Tongue (tissue), 2 donors: ENCODE measurements around the gene GJA4. TPM values are rescaled to one million over a fixed set of nuclear protein-coding genes. Genes with fewer than 3 reads are reported as not detected.
A peak's percentile ranks its signal among the peaks of the same experiment; 100 is the strongest.
"Not testable (repeated sequence)": the region's sequence is repeated elsewhere in the genome, so short reads cannot be mapped to it uniquely, and the experiment has no call there.

Source experiments
- DNase-seq: peaks from one replicate; pipeline ENCODE4 v3.0.0-alpha.2; 2015
- total RNA-seq: library from RNA; depleted of rRNA; stranded (reverse); fragments of >200 nt; gene quantifications from one replicate; pipeline ENCODE4 v1.2.3, GENCODE V29; 2014

GJA4 gene
- total RNA-seq, 1 donor from 2014 or later: 25.8 TPM

DNA sequence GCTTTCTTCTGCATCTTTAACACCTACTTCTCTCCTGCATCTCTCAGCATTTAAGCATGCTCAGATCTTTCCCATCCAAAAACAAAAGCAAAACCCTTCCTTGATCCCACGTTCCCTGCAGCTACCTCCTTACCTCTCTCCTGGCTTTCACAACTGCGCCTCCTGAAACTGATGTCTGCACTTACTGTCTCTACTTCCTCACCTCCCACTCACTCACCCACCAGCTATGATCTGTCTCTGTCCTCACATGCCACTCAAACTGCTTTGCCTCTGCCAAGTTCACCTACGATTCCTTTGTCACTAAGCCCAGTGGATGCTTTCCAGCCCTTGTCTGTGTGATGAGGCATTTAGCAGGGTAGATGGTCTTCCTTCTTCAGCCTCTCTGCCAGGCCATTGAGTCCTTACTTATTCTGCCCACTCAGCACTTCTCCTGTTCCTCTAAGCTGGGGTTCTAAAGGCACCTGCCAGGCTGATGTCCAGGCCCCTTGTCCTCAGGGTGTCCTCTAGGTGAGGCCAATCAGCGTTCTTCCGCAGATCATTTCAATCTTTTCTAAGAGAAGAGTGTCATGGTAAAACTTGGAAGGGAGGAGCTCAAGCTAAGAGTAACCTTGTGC, 21.8 kb upstream of the GJA4 start:
- no peak for DNase-seq

DNA sequence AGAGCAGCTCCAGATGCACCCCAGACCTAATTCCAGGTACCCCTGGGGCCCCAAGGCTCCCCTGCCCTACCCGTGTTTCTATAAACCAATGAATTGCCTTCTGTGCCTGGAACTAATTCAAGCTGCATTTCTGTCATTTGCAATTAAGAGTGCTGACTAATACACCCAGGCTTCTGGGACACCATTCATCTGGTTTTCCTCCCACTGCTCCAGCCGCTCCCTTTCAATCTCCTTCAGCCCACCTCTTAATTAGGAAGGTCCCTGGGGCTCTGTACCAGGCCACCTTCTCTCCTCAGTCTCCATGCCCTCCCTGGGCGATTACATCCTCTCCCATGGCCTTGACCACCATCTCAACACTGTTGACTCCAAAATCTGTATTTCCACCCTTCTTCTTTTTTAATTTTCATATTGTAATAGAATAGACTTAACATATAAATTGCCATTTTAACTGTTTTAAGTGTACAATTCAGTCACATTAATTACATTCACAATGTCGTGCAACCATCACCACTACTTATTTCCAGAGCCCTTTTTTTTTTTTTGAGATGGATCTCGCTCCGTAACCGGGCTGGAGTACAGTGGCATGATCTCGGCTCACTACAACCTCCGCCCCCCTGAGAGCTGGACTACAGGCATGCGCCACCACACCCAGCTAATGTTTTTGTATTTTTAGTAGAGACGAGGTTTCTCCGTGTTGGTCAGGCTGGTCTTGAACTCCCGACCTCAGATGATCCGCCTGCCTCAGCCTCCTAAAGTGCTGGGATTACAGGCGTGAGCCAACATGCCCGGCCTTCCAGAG, 21.0 kb upstream of the GJA4 start:
- no peak for DNase-seq

DNA sequence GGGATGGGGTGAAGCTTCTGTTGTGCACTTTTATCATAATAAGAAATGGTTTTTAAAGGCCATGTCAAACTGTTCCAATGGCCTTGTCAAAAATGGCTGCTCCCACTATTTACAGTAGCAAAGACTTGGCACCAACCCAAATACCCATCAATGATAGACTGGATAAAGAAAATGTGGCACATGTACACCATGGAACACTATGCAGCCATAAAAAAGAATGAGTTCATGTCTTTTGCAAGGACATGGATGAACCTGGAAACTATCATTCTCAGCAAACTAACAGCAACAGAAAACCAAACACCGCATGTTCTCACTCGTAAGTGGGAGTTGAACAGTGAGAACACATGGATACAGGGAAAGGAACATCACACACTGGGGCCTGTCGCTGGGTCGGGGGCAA, 19.7 kb upstream of the GJA4 start:
- DNase-seq: not testable (repeated sequence)

DNA sequence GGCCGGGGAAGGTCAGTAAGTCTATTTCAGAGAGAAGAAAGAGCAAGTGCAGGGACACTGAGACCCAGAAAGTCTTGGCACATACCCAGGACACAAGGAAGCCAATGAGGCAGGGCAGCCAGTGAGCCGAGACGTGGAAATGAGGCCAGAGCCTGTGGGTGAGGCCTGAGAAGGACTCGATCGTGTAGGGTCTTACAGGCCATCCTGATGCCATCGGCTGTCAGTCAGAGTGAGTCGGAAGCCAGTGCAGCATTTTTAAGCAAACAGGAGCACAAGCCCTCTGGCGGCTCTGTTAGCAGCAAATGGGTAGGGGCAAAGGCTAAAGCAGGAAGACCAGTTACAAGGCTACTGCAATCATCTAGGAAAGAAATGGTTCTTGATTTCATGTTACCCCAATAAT, 17.8 kb upstream of the GJA4 start:
- no peak for DNase-seq

DNA sequence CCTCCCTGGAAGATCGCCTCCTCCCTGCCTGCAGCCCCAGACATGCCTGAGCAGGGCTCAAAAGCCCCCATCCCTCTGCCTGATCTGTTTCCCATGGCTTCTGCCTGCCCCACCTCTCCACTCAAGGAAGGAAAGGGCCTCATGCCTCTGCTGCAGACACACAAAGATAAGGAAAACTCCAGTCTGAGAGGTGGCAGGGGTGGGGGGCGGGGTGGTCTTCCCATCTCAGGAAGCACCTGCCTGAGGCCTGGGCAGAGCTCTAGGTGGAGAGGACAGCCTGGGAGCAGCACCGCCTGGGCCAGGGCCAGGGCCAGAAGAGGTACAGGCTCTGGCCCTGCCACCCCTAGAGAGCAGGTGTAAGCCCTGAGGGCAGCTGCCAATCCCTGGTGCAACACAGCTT, 15.9 kb upstream of the GJA4 start:
- DNase-seq: no peak

DNA sequence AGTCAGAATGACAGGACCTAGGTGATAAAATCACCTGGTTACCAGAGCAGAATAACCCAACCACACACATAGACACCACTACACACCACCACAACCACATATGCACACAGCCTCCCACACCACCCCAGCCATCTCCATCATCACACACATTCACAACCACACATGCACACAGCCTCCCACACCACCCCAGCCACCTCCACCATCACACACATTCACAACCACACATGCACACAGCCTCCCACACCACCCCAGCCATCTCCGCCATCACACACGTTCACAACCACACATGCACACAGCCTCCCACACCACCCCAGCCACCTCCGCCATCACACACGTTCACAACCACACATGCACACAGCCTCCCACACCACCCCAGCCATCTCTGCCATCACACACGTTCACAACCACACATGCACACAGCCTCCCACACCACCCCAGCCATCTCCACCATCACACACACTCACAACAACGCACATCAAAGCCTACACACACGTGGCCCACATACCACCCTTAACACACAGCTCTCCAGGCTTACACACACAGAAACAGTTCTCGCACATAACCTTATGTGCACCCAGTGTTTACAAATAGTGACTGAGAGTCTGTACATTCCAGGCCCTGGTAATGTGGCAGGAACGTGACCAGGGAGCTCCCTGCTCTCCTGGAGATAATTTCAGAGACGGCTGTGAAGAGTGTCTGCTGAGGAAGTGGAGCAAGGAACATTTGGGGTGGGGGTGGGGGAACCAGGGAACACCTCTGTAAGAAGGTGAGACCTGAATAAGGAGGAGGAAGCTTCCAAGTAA, 15.1 kb upstream of the GJA4 start:
- no peak for DNase-seq

DNA sequence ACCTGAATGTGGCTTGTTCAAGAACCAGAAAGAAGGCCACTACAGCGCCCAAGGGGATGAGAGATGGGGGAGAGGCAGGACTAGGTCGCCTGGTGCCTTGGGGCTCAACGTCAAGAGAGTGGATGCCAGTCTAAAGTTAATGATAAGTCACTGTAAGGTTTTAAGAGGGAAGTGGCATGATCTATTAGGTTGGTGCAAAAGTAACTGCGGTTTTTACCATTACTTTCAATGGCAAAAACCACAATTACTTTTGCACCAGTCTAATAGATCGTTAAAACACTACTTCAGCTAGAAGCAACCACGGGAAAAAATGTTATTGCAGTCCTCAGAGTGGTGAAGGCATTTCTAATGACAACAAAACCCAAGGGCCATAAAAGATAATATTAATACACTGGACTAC, 14.4 kb upstream of the GJA4 start:
- DNase-seq: no peak

DNA sequence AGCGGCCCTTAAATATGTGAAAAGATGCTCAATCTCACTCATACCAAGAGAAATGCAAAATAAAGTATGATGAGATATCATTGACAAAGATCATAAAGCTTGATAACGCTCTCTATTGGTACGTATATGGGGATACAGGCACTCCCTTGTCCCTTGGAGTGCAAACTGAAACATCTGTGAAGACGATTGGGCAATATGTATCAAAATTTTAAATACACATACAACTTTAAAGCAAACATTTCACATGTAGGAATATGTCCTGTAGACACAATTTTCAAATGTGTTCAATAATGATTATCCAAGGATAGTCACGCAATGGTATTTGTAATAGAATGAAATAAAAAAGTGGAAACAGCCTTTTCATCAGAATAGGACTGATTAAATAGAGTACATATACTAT, 13.8 kb upstream of the GJA4 start:
- no peak for DNase-seq

DNA sequence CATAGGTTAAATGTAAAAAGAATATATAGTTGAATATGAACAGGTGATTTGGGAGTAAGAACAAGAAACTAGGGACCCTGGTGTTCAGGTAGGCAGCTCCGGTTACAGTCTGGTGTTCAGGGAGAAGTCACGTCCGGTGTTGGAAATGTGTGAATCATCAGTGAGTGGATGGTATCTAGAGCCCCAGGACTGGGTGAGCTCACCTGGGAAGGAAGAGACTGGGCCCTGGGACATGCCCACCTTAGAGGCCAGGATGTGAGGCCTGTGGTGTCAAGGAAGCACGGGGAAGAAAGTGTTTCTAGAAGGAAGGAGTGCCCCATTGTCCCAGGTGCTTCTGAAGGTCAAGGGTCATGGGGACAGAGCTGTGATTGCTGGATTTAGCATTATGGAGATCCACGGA, 13.3 kb upstream of the GJA4 start:
- no peak for DNase-seq

DNA sequence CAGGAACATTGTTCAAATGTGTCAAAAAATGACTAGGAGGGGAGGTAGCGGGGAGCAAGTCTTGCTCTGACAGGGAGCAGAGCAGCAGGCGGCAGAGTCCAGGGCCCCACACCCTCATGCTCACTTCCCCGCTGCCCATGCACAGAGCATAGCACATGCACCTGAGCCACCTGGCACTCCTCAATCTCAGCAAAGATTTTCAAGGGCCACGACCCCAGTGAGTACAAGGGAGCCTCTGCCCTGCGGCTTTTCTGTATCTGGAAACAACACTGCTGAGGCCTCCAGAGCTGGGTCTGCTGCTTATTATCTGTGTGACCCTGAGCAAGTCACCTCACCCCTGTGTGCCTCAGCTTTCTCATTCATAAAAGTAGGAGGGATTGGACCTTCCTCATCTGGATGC, 12.8 kb upstream of the GJA4 start:
- DNase-seq: no peak

DNA sequence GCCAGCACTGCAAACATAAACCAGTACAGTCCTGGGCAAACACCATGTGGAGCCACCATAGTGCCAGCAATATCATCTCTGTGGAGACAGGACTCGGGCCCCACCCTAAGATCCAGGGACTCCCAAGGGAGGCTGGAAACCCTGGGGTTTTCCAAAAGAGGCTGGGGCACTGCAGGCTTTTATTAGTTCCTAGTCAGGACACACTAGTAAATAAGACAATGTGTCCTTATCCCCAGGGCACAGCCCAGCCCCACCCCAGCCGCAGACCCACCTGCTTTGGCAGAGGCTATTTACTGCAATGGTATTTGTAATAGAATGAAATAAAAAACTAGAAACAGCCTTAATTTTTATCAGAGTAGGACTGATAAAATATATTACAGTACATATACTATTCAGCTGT, 12.3 kb upstream of the GJA4 start:
- DNase-seq: no peak

DNA sequence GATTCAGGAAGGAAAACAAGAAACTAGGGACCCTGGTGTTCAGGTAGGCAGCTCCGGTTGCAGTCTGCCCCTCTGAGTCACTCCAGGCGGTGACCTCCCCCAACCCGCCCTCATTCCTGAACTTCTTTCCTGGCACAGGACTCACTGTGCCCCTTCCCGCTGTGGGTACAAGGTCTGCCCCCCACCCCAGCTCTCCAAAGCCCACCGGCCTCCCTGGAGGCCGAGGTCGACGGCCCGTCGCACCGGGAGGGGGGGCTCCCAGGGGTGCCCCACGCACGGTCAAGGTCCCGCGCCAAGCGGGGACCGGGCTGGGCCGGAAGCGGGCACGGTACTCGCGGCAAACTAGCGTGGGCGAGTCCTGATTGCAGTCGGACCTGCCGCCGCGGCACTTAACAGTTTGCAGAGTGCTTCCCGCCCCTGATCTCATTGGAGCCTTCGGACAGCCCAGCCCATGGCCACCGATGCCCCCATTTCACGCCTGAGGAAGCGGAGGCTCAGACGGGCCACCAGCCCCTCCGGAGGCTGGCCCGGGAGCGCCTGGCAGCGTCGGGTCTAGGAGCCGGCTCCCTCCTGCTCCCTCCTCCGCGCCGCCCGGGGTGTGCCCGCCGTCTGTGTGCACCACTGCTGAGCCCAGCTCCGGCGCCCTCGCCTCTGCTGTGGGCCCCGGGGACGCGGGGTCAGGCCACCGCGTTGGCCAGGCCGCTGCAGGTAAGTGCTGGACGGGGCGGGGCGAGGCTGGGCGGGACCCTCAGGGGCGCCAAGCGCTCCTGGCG, 11.5 kb upstream of the GJA4 start, which contains the start of gene GJB3:
Gene GJB3, plus strand, starts transcription at position 144 of the 773 bp plus-strand sequence. CDS start 3,549 bp downstream, outside the sequence.
- no peak for DNase-seq

DNA sequence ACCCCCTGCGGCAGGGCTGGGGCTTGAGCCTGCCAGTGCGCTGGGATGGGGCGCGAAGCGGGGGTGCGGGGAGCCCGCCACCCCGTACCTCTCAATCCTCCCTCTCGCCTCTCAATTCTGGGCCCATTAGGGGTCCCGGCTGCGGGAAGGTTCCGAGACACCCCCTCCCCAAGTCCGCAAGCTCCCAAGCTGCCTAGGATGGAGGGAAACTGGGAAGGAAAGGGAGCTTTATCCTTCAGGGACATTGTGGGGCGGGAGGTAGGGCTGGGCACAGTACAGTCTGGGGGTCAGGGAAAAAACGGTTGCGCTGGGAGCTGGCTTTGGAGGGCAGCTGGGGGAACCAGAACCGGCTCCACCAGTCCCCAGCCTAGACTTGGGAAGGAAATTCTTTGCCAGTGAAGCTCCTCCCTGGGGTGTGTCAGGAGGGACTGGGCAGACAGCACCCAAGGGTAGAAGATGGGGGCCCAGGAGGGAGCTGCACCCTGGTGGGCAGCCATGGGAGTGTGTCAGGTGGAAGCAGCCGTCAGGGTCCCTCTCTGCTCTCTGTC, 10.9 kb upstream of the GJA4 start:
- peak; percentile 29 for DNase-seq

DNA sequence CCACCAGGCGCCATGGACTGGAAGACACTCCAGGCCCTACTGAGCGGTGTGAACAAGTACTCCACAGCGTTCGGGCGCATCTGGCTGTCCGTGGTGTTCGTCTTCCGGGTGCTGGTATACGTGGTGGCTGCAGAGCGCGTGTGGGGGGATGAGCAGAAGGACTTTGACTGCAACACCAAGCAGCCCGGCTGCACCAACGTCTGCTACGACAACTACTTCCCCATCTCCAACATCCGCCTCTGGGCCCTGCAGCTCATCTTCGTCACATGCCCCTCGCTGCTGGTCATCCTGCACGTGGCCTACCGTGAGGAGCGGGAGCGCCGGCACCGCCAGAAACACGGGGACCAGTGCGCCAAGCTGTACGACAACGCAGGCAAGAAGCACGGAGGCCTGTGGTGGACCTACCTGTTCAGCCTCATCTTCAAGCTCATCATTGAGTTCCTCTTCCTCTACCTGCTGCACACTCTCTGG, 8.0 kb upstream of the GJA4 start:
- no peak for DNase-seq

DNA sequence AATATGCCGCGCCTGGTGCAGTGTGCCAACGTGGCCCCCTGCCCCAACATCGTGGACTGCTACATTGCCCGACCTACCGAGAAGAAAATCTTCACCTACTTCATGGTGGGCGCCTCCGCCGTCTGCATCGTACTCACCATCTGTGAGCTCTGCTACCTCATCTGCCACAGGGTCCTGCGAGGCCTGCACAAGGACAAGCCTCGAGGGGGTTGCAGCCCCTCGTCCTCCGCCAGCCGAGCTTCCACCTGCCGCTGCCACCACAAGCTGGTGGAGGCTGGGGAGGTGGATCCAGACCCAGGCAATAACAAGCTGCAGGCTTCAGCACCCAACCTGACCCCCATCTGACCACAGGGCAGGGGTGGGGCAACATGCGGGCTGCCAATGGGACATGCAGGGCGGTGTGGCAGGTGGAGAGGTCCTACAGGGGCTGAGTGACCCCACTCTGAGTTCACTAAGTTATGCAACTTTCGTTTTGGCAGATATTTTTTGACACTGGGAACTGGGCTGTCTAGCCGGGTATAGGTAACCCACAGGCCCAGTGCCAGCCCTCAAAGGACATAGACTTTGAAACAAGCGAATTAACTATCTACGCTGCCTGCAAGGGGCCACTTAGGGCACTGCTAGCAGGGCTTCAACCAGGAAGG, 7.4 kb upstream of the GJA4 start:
- DNase-seq: no peak

DNA sequence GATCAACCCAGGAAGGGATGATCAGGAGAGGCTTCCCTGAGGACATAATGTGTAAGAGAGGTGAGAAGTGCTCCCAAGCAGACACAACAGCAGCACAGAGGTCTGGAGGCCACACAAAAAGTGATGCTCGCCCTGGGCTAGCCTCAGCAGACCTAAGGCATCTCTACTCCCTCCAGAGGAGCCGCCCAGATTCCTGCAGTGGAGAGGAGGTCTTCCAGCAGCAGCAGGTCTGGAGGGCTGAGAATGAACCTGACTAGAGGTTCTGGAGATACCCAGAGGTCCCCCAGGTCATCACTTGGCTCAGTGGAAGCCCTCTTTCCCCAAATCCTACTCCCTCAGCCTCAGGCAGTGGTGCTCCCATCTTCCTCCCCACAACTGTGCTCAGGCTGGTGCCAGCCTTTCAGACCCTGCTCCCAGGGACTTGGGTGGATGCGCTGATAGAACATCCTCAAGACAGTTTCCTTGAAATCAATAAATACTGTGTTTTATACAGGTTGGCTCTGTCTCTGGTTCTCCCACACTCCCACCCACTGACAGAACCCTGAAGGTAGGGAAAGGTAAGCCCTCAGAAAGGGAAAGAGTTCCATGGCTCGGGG, 6.8 kb upstream of the GJA4 start:
- DNase-seq: no peak

DNA sequence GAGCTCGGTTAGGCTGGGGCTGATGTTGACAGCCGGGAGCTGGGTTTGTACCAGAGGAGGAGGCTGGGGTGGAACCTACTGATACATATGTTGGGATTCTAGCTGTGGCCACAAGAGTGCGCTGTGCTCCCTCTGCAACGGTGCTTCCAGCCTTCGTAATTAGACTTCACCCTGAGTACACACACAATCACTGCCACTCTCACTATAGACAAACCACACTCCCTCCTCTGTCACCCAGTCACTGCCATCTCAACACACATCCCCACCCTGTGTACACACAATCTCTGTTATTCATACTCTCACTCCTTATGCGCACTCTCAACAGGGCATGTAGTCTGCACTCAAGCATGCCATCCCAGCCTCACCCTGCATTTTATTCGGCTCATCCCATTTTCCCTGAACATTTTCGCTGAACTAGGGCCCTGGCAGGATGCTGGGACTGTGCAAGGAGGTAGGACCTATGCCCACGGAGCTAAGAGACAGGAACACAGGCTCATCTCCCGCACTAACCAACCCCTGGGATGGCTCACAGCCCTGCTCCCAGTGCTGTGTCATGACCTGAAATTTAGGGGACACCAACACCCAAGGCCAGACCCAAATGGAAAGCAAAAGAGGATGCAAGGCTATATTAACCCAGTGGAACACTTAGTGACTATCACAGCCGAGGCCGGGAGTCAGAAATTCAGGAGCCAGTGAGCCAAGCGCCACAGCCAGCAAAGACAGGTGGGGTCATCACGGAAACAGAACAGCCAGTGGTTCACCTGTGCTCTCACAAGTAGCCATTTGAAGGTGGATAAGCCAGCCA, 6.1 kb upstream of the GJA4 start:
- peak; percentile 84 for DNase-seq

DNA sequence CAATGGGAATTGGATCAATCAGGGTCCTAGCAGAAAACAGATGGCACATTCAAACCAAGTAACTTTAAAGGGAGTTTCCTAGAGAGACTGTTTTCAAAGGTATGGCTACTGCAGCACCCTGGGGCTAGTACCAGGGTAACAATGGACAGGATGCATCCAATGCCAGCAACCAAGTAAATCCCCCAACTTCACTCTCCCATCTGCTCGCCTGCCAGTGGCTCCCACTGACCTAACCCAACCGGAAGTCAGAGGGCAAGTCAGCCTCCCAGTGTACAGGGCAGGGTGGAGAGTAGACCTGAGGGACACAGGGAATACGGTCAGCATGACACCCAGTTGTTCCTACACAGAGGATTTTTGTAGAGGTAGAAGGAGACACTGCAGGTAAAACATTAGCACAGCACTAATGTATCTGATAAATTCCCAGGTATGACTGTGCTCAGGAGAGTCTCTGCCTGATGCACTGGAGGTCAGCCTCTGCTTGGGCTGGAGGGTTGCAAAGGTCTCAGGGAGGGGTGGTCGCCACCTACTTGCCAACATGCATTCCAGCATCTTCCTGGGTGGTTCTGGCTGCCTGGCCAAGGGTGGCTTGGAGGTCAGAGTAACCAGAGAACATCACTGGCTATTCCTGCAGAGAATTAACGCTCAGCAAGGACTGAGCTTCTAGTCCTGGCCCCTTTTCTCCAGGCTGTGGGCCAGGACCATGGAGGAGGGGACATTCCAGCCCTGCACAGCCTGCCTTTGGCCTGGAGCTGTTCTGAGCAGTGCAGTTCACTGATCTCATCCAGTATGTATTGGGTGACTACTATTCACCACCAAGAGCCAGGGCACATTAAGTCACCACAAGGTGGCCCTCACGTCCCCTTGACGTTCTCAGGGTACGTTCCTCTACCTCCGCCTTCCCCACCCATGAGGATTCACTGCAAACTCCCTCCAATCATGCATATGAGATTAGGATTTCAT, 5.1 kb upstream of the GJA4 start:
- no peak for DNase-seq

DNA sequence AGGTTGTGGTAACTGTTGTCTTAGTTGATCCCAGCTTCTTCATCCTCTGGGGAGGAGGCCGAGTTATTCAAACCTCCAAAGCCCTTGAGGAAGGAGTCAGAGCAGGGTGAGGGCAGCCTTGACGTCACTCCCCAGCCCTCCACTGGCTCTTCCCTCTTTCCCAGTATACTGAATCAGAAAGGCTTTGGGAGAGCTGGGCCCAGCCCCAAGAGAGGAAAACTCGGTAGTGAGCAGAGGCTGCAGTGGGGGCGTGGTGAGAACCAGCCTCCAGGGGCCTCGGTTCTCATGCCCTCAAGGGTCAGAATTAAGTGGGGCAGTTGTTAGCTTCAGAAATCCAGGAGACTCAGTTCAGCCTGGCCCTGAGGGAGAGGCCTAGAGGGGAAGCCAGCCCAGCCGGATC, 1.8 kb upstream of the GJA4 start:
- DNase-seq: no peak
